ENCODE results near the gene C16orf82. TPM values are rescaled to one million over a fixed set of nuclear protein-coding genes. Genes with fewer than 3 reads are reported as not detected.

C16orf82 gene
- total RNA-seq, 1 experiment from 2014 or later = not detected

- TF ChIP-seq FOXJ3 (CRISPR knock-in tag; IDR thresholded peaks at IDR 0.05; ENCODE audit: borderline replicate concordance) (no peak), NR3C1 (CRISPR knock-in tag; conservative IDR thresholded peaks at IDR 0.05; ENCODE audit: low read depth) (no peak), ZNF425 (CRISPR knock-in tag; conservative IDR thresholded peaks at IDR 0.05) (no peak), FOXP1 (CRISPR knock-in tag; IDR thresholded peaks at IDR 0.05; ENCODE audit: borderline replicate concordance) (no peak), ETV6 (CRISPR knock-in tag; IDR thresholded peaks at IDR 0.05) (no peak), NFE2L1 (CRISPR knock-in tag; IDR thresholded peaks at IDR 0.05) (no peak), ZNF219 (CRISPR knock-in tag; IDR thresholded peaks at IDR 0.05; ENCODE audit: borderline replicate concordance) (no peak), ZNF512 (CRISPR knock-in tag; IDR thresholded peaks at IDR 0.05; ENCODE audit: borderline replicate concordance) (no peak), ELF4 (CRISPR knock-in tag; IDR thresholded peaks at IDR 0.05; ENCODE audit: low read depth) (no peak), ZNF232 (CRISPR knock-in tag; IDR thresholded peaks at IDR 0.05) (no peak), GABPB1 (CRISPR knock-in tag; IDR thresholded peaks at IDR 0.05) (no peak), E2F1 (CRISPR knock-in tag; IDR thresholded peaks at IDR 0.05) (no peak), SMAD3 (CRISPR knock-in tag; IDR thresholded peaks at IDR 0.05; ENCODE audit: borderline replicate concordance) (no peak), ZBTB43 (CRISPR knock-in tag; IDR thresholded peaks at IDR 0.05) (no peak), GRHL2 (CRISPR knock-in tag; IDR thresholded peaks at IDR 0.05; ENCODE audit: insufficient replicate concordance, severe bottlenecking) (no peak), SOX15 (CRISPR knock-in tag; IDR thresholded peaks at IDR 0.05) (no peak)
- TF ChIP-seq, protein P1, sequence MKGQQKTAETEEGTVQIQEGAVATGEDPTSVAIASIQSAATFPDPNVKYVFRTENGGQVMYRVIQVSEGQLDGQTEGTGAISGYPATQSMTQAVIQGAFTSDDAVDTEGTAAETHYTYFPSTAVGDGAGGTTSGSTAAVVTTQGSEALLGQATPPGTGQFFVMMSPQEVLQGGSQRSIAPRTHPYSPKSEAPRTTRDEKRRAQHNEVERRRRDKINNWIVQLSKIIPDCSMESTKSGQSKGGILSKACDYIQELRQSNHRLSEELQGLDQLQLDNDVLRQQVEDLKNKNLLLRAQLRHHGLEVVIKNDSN (CRISPR knock-in tag; IDR thresholded peaks at IDR 0.05) = no peak
- DNase-seq (ENCODE audit: low spot score) = no peak
- H3K4me1 Mint-ChIP-seq = peaks cover 27% of the 10 kb centered on the region
- ATAC-seq = no peak
- H3K9me3 Mint-ChIP-seq = peaks cover 15% of the 10 kb centered on the region
- no peak overlapping the region for H3K27ac Mint-ChIP-seq
- no peak overlapping the region for H3K4me3 Mint-ChIP-seq
- H3K36me3 Mint-ChIP-seq = no peaks in the 10 kb centered on the region; the same call in 1 of the 2 replicates
- ChIA-PET CTCF (interaction anchor here (0.6 kb wide), 1 partner anchor 428 kb away, joined by 3 read pairs; no protein-coding TSS in a partner anchor), POLR2A (interaction anchor here (0.6 kb wide), 1 partner anchor 124 kb away, joined by 3 read pairs; no protein-coding TSS in a partner anchor)
- H3K27me3 Mint-ChIP-seq (ENCODE audit: low read depth) = peaks cover 10% of the 10 kb centered on the region; the same call in 1 of the 2 replicates
These were observed 45.5 kb downstream of the C16orf82 start for GRCh38 chr16:27112093-27112811.

DNA sequence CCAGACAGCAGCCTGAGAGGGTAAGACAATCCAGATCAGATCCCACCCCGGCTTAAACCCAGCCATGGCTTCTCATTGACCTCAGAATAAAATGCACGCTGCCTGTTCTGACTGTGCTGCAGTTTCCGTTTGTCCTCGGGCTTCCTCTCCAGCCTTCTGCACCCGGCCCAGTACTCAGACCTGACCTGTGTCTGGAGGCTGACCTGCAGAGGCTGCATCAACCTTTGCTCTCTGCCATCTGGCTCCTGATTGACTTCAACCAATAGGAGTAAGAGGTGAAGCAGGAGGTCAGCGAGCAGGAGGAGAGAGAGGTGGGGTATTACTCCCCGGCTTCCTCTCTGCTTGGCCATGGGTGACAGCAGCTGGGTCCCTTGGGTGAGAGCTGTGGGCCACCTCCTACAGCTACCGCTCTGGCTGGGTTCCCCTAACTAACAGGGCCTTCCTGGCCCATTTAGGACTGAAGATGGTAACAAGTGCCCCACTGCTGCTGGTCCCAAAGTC, 46.7 kb downstream of the C16orf82 start:
- TF ChIP-seq FOXK1 (CRISPR knock-in tag; IDR thresholded peaks at IDR 0.05) = no peak
- no peak for TF ChIP-seq CREB1 (CRISPR knock-in tag; IDR thresholded peaks at IDR 0.05)
- no peak for TF ChIP-seq TP53 (CRISPR knock-in tag; IDR thresholded peaks at IDR 0.05)
- TF ChIP-seq NR3C1 (CRISPR knock-in tag; conservative IDR thresholded peaks at IDR 0.05; ENCODE audit: low read depth) = no peak
- DNase-seq (ENCODE audit: low spot score) (no peak), ATAC-seq (no peak)
- Mint-ChIP-seq H3K4me3 (no peak overlapping the region), H3K4me1 (peaks cover 18% of the 10 kb centered on the region), H3K9me3 (peaks cover 16% of the 10 kb centered on the region), H3K36me3 (no peaks in the 10 kb centered on the region; the same call in 1 of the 2 replicates), H3K27me3 (ENCODE audit: low read depth) (peaks cover 10% of the 10 kb centered on the region; the same call in 1 of the 2 replicates), H3K27ac (no peak overlapping the region)
- CTCF ChIA-PET = no interaction called here
- POLR2A ChIA-PET = no interaction called here

All from WTC11 (cell line).